ENCODE measurements around the gene TP63.

DNA sequence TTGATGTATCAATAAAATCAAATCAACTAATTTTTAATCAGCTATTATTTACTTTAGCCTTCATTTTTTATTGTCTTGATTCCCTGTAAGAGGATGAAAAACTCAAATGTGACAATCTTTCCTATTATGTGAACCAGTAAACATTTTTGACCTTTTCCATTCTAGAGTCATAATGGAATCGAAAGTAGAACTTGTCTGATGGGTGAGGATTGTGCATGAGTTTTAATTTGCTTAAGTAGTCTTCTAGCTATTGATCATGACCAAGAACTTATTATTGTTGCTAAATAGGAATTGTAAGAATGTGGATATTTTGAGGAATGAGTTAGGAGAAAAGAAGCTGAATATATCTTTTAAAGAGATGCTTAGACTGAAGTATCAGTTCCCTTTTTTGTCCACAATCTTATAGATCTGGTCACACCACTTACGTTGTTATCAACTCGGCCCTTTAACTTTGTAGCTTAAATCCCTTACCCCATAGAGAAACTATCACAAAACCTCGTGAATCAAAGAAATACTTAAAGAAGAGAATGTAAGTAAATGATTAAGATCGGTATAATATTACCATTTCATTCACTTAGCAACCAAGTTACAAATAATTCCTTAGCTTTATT lies 147.3 kb downstream of the TP63 start:
- TF ChIP-seq CTCF (IDR thresholded peaks at IDR 0.05) (no peak), POLR2A (IDR thresholded peaks at IDR 0.05) (no peak)
